ENCODE measurements around the gene MARK4.

DNA sequence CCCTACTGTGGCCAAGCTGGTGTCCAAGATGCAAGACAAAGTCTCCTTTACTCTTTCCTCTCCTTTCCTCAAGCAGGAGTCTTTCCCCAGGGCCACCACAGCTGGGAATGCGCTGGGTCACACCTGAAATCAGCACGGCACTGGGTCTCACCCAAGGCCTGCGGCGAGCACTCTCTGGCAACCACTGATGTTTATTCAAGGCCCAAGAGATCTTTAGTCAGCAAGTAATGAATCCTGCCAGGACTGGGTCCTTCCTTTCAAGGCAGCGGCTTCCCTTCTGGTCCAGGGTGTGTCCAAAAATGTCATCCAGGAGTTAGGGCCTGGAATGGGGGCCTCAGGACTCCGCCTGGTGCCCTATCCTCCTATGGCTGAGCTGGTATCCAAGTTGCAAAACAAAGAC, 48.4 kb upstream of the MARK4 start:
- TF ChIP-seq ZNF70 (CRISPR knock-in tag; IDR thresholded peaks at IDR 0.05) (no peak), ZFP30 (CRISPR knock-in tag; IDR thresholded peaks at IDR 0.05) (no peak)
